ENCODE results near the gene NTSR2.

DNA sequence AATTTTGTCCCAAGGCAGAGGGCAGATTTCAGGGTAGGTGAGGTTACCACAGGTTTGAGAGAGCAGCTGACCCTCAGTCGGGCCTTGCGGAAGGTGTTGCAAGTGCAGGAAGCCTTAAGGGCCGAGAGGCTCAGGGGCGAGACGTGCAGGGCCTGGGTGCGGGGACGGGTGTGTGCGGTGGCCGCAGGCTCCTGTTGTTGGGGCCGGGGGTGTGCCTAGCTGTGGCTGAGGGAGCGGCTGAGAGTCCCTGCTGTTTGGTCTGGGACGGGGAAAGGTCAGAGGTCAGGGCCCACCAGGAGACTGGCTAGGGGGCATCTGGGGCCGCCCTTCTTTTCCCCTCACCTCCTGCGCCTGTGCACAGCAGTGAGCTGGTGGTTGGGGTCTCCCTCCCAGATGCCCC is 52.5 kb downstream of the NTSR2 start:
- TF ChIP-seq, protein P1, sequence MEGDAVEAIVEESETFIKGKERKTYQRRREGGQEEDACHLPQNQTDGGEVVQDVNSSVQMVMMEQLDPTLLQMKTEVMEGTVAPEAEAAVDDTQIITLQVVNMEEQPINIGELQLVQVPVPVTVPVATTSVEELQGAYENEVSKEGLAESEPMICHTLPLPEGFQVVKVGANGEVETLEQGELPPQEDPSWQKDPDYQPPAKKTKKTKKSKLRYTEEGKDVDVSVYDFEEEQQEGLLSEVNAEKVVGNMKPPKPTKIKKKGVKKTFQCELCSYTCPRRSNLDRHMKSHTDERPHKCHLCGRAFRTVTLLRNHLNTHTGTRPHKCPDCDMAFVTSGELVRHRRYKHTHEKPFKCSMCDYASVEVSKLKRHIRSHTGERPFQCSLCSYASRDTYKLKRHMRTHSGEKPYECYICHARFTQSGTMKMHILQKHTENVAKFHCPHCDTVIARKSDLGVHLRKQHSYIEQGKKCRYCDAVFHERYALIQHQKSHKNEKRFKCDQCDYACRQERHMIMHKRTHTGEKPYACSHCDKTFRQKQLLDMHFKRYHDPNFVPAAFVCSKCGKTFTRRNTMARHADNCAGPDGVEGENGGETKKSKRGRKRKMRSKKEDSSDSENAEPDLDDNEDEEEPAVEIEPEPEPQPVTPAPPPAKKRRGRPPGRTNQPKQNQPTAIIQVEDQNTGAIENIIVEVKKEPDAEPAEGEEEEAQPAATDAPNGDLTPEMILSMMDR (IDR thresholded peaks at IDR 0.05): no peak
- no peak for TF ChIP-seq ZFX (IDR thresholded peaks at IDR 0.05; ENCODE audit: borderline replicate concordance)

Measured in 22Rv1 (cell line).